Measurements from ENCODE around the gene COL26A1. TPM values are rescaled to one million over a fixed set of nuclear protein-coding genes. Genes with fewer than 3 reads are reported as not detected.

Gene COL26A1
- total RNA-seq, 4 donors from 2014 or later: not detected

DNA sequence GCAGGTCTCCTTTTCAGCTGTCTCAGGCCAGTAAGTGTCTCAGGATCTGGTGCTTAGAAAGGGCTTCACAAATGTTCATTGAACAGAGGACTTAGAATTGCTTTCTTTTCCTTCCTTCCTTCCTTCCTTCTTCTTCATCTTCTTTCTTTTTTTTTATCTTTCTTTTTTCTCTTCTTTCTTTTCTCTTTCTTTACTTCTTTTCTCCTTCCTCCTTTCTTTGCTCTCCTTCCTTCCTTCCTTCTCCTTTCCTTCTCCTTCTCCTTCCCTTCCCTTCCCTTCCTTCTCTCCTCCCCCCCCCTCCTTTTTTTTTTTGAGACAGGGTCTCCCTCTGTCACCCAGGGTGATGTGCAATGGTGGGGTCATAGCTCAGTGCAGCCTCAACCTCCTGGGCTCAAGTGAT, 34.6 kb downstream of the COL26A1 start:
- no peaks in the 10 kb centered on the region for H3K4me1 ChIP-seq
- H3K4me3 ChIP-seq: no peak overlapping the region
- no peak for DNase-seq
- H3K27ac ChIP-seq: no peak overlapping the region
- intact Hi-C loops (cut with DNase I; ENCODE audit: low total_unique reads) (no loop called here), in situ Hi-C loops (cut with MboI; ENCODE audit: low pct_ligation_motif_present in 1 of 4, low pct_unique_long_range_greater_than_20kb in 1 of 4, low sequenced_read_pairs in 3 of 4) (no loop called here)
- no peaks in the 10 kb centered on the region for H3K9me3 ChIP-seq
- peaks cover 60% of the 10 kb centered on the region for H3K27me3 ChIP-seq
- no peak for TF ChIP-seq POLR2AphosphoS5 (IDR thresholded peaks at IDR 0.05)
- H3K36me3 ChIP-seq: no peaks in the 10 kb centered on the region

DNA sequence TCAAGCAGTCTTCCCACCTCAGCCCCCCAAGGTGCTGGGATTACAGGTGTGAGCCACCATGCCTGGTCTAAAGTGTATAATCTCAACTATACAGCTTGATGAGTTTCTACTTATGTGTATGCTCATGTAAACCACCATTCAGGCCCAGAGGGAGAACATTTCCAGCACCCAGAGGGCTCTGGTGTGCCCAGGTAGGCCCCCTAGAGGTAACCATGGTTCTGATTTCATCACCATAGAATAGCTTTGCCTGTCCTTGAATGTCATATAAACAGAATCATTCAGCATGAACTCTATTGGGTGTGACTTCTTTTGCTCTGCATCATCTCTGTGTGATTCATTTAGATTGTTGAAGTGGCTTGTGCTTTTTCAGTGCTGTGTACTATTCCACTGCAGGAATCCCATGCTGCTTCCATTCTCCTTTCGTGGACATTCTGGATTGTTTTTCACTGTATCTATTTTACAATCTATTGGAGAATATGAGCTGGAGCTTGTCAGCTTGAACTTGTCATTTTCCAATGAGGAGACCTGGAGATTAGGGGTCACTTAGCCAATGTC, 35.2 kb downstream of the COL26A1 start:
- H3K9me3 ChIP-seq: no peaks in the 10 kb centered on the region
- no peak overlapping the region for H3K27ac ChIP-seq
- intact Hi-C loops (cut with DNase I; ENCODE audit: low total_unique reads): no loop called here
- TF ChIP-seq POLR2AphosphoS5 (IDR thresholded peaks at IDR 0.05) (no peak), POLR2A (IDR thresholded peaks at IDR 0.05) (no peak), EP300 (IDR thresholded peaks at IDR 0.05; ENCODE audit: low read depth) (no peak)
- TF ChIP-seq, protein P1, sequence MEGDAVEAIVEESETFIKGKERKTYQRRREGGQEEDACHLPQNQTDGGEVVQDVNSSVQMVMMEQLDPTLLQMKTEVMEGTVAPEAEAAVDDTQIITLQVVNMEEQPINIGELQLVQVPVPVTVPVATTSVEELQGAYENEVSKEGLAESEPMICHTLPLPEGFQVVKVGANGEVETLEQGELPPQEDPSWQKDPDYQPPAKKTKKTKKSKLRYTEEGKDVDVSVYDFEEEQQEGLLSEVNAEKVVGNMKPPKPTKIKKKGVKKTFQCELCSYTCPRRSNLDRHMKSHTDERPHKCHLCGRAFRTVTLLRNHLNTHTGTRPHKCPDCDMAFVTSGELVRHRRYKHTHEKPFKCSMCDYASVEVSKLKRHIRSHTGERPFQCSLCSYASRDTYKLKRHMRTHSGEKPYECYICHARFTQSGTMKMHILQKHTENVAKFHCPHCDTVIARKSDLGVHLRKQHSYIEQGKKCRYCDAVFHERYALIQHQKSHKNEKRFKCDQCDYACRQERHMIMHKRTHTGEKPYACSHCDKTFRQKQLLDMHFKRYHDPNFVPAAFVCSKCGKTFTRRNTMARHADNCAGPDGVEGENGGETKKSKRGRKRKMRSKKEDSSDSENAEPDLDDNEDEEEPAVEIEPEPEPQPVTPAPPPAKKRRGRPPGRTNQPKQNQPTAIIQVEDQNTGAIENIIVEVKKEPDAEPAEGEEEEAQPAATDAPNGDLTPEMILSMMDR (IDR thresholded peaks at IDR 0.05): no peak
- peaks cover 63% of the 10 kb centered on the region for H3K27me3 ChIP-seq
- WGBS, 2 donors (ENCODE audit: low coverage in 1 of 2): 74% methylated on average over 1 of the region's 1 CpG; no CpG with 5 or more reads in 1 of the 2 donors
- H3K4me3 ChIP-seq: no peak overlapping the region
- H3K36me3 ChIP-seq: no peaks in the 10 kb centered on the region
- H3K4me1 ChIP-seq: no peaks in the 10 kb centered on the region
- in situ Hi-C loops (cut with MboI; ENCODE audit: low pct_ligation_motif_present in 1 of 4, low pct_unique_long_range_greater_than_20kb in 1 of 4, low sequenced_read_pairs in 3 of 4): no loop called here
- DNase-seq: no peak

DNA sequence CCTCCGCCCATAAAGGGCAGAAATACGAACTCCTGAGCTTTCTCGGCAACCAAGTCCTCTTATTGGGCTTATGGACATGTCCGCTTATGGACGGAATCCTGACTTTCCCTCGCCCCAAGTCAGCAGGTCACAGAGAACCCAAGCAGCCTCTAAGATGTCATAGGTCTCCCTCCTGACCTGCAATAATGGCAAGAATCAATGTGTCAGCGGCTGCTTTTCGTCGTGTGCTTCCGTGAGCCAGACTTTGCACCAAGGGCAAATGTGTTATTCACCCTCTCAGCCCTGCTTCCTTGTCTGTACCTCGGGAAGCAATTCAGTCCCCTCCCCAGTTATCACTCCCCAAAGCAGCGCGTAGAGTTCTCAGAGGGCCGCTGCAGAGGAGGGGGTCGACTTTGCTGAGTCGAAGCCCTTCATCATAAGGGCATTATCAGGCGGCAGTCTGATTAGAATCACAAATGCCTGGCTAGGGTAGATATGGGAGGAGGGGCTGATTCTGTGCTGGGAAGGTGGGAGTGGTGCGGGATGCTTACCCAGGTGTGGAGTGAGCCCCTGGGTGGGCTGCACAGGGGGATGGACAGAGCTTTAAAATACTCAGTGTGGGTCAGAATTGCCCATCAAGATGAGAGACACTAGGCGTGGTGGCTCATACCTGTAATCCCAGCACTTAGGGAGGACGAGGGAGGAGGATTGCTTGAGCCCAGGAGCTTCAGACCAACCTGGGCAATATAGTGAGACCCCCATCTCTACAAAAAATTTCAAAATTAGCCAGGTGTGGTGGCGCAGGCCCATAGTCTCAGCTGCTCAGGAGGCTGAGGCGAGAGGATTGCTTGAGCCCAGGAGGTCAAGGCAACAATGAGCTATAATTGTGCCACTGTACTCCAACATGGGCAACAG, 36.0 kb downstream of the COL26A1 start:
- DNase-seq: no peak
- H3K36me3 ChIP-seq: no peaks in the 10 kb centered on the region
- intact Hi-C loops (cut with DNase I; ENCODE audit: low total_unique reads) (no loop called here), in situ Hi-C loops (cut with MboI; ENCODE audit: low pct_ligation_motif_present in 1 of 4, low pct_unique_long_range_greater_than_20kb in 1 of 4, low sequenced_read_pairs in 3 of 4) (no loop called here)
- H3K4me3 ChIP-seq: no peak overlapping the region
- H3K27me3 ChIP-seq: peaks cover 71% of the 10 kb centered on the region
- WGBS, 2 donors (ENCODE audit: low coverage in 1 of 2): 66 to 86% methylated on average over 9 to 22 of the region's 22 CpGs
- H3K27ac ChIP-seq: no peak overlapping the region
- no peak for TF ChIP-seq POLR2A (IDR thresholded peaks at IDR 0.05)
- TF ChIP-seq POLR2AphosphoS5 (IDR thresholded peaks at IDR 0.05): no peak
- TF ChIP-seq, protein P1 (IDR thresholded peaks at IDR 0.05): no peak
- TF ChIP-seq EP300 (IDR thresholded peaks at IDR 0.05; ENCODE audit: low read depth): no peak
- no peaks in the 10 kb centered on the region for H3K9me3 ChIP-seq
- no peaks in the 10 kb centered on the region for H3K4me1 ChIP-seq

DNA sequence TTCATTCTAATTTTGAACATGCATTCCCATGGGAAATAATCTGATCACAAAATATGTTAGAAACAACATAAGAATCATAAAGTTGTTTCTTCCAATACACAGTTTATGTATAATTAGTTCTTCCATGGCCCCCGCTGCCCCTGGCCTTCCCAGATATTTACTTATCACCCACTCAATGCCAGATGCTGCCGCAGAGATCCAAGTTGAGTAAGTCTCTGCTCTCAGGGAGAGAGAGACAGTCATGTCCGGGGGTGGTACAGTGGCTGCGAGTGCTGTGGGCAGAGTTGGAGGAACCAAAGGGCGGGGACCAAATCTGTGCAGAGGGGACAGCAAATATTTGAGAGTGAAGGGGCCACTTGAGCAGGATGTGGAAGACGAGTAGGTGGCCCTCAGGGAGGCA, 37.1 kb downstream of the COL26A1 start:
- in situ Hi-C loops (cut with MboI; ENCODE audit: low pct_ligation_motif_present in 1 of 4, low pct_unique_long_range_greater_than_20kb in 1 of 4, low sequenced_read_pairs in 3 of 4) (no loop called here), intact Hi-C loops (cut with DNase I; ENCODE audit: low total_unique reads) (no loop called here)
- TF ChIP-seq POLR2A (IDR thresholded peaks at IDR 0.05): no peak
- no peak for TF ChIP-seq POLR2AphosphoS5 (IDR thresholded peaks at IDR 0.05)
- TF ChIP-seq, protein P1 (IDR thresholded peaks at IDR 0.05): no peak
- TF ChIP-seq EP300 (IDR thresholded peaks at IDR 0.05; ENCODE audit: low read depth): no peak
- H3K4me3 ChIP-seq: no peak overlapping the region
- no peaks in the 10 kb centered on the region for H3K36me3 ChIP-seq
- DNase-seq: no peak
- no peaks in the 10 kb centered on the region for H3K4me1 ChIP-seq
- H3K27ac ChIP-seq: no peak overlapping the region
- H3K9me3 ChIP-seq: no peaks in the 10 kb centered on the region
- peaks cover 64% of the 10 kb centered on the region for H3K27me3 ChIP-seq
- 57 to 67% methylated on average over 6 of the region's 6 CpGs for WGBS, 2 donors (ENCODE audit: low coverage in 1 of 2)

Measured in transverse colon (tissue), 4 donors.